Panc1 (cell line): ENCODE results near the gene GIMAP2. TPM values are rescaled to one million over a fixed set of nuclear protein-coding genes. Genes with fewer than 3 reads are reported as not detected.
"Not testable (repeated sequence)": the region's sequence is repeated elsewhere in the genome, so short reads cannot be mapped to it uniquely, and the experiment has no call there.

ENCODE experiments used
- ATAC-seq: fragments of 200-7000 bp; cut with Tn5 transposase; 2 replicates; pipeline ENCODE4 v1.9.1; 2020; ENCODE audit warnings: mild to moderate bottlenecking, moderate library complexity
- BruUV-seq: library from RNA; stranded (reverse); fragments of 400-500 nt; replicated peaks from 2 replicates; lab custom pipeline; 2021; lab: Mats Ljungman, UMichigan
- CTCF ChIA-PET: fragments of 300-600 bp; sonication (Branson Sonifier 250); formaldehyde crosslinking; loops from one replicate; lab custom pipeline; 2022; ENCODE audit warnings: antibody characterized with exemption; lab: Charles Lee
- POLR2A ChIA-PET: fragments of 300-600 bp; sonication (Branson Sonifier 250); formaldehyde crosslinking; loops from one replicate; lab custom pipeline; 2022; ENCODE audit warnings: antibody characterized with exemption; lab: Charles Lee
- DNase-seq: peaks from one replicate; pipeline ENCODE4 v3.0.0-alpha.2; 2010; ENCODE audit warnings: low read depth, low spot score
- H3K27ac ChIP-seq: 2 replicates; pipeline ENCODE4 v1.5.1; 2011; ENCODE audit warnings: mild to moderate bottlenecking, low read length, inconsistent platforms
- H3K27me3 ChIP-seq: fragments of 200-500 bp; sonication (Bioruptor generic); 2 replicates; pipeline ENCODE4 v1.6.0; 2014; ENCODE audit warnings: low read length, inconsistent platforms; ENCODE audit not compliant: control insufficient read depth, insufficient read depth
- H3K36me3 ChIP-seq: fragments of 200-500 bp; sonication (Bioruptor generic); 2 replicates; pipeline ENCODE4 v1.5.1; 2014; ENCODE audit warnings: inconsistent platforms, mild to moderate bottlenecking, low read length, moderate library complexity; ENCODE audit not compliant: control insufficient read depth, insufficient read depth
- H3K4me1 ChIP-seq: 2 replicates; pipeline ENCODE4 v1.5.1; 2011; ENCODE audit warnings: inconsistent platforms, mild to moderate bottlenecking, low read length, moderate library complexity; ENCODE audit not compliant: control insufficient read depth, insufficient read depth
- H3K4me3 ChIP-seq, 2 experiments: 2 replicates each; pipeline ENCODE4 v1.5.1; 2011 to 2012; ENCODE audit warnings: low read depth in 2 of 2, low read length in 2 of 2, mild to moderate bottlenecking in 2 of 2, inconsistent platforms in 1 of 2, moderate library complexity in 1 of 2
- H3K9me3 ChIP-seq: fragments of 200-500 bp; sonication (Bioruptor generic); 2 replicates; pipeline ENCODE4 v1.5.1; 2014; ENCODE audit warnings: low read depth, mild to moderate bottlenecking, inconsistent platforms, low read length, moderate library complexity; ENCODE audit not compliant: control insufficient read depth, insufficient read depth
- POLR2AphosphoS5 ChIP-seq: IDR thresholded peaks from 2 replicates; pipeline ENCODE4 v1.6.1; 2012; ENCODE audit warnings: mild to moderate bottlenecking, low read depth, low read length, moderate library complexity
- SIN3A ChIP-seq: IDR thresholded peaks from 2 replicates; pipeline ENCODE4 v1.6.1; 2012; ENCODE audit warnings: low read depth, mild to moderate bottlenecking, low read length, moderate library complexity, borderline replicate concordance; ENCODE audit not compliant: insufficient read depth
- TCF7L2 ChIP-seq: IDR thresholded peaks from 2 replicates; pipeline ENCODE4 v1.6.1; 2011; ENCODE audit warnings: mild to moderate bottlenecking, low read depth, low read length, inconsistent platforms
- in situ Hi-C: cut with HindIII; loops from 2 replicates; pipeline ENCODE4 v1.10.0; 2016; ENCODE audit warnings: low sequenced_read_pairs, low pct_unique_long_range_greater_than_20kb
- intact Hi-C: fragments of 100-400 bp; cut with micrococcal nuclease; formaldehyde crosslinking; loops from one replicate; pipeline ENCODE4 v1.10.0; 2022; ENCODE audit not compliant: unreplicated experiment
- total RNA-seq: library from RNA; stranded (reverse); gene quantifications from one replicate; pipeline ENCODE4 v1.2.1, GENCODE V29; 2021; ENCODE audit not compliant: unreplicated experiment
- TF ChIP-seq, protein P1 (sequence below): fragments of 450-650 bp; IDR thresholded peaks from 2 replicates; pipeline ENCODE4 v1.5.1; 2017; ENCODE audit warnings: mild to moderate bottlenecking
- TF ChIP-seq, protein P2 (sequence below), 2 experiments: IDR thresholded peaks; 2 replicates each; pipeline ENCODE4 v1.6.1; 2011 to 2012; ENCODE audit warnings: low read depth in 2 of 2, control low read depth in 1 of 2, low read length in 1 of 2, mild to moderate bottlenecking in 1 of 2, moderate library complexity in 1 of 2; ENCODE audit not compliant: insufficient read depth in 1 of 2

Gene GIMAP2
- total RNA-seq, 1 experiment from 2014 or later = 1.5 TPM

DNA sequence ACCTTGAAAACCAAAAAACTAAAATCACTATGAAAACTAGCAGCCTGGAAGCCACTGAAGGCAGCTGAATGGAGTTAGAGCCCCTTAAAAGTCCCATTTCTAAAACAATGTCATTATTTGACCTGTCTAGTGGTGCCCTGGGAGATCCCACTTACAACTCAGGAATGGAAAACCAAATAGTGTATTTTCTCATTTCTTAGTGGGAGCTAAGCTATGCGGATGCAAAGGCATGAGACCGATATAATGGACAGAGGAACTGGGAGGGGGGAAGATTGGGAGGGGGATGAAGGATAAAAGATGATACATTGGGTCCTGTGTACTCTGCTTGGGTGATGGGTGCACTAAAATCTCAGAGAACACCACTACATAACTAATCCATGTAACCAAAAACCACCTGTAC, 9.8 kb upstream of the GIMAP2 start:
- TF ChIP-seq, protein P1, sequence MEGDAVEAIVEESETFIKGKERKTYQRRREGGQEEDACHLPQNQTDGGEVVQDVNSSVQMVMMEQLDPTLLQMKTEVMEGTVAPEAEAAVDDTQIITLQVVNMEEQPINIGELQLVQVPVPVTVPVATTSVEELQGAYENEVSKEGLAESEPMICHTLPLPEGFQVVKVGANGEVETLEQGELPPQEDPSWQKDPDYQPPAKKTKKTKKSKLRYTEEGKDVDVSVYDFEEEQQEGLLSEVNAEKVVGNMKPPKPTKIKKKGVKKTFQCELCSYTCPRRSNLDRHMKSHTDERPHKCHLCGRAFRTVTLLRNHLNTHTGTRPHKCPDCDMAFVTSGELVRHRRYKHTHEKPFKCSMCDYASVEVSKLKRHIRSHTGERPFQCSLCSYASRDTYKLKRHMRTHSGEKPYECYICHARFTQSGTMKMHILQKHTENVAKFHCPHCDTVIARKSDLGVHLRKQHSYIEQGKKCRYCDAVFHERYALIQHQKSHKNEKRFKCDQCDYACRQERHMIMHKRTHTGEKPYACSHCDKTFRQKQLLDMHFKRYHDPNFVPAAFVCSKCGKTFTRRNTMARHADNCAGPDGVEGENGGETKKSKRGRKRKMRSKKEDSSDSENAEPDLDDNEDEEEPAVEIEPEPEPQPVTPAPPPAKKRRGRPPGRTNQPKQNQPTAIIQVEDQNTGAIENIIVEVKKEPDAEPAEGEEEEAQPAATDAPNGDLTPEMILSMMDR = no peak
- TF ChIP-seq SIN3A (no peak), TCF7L2 (no peak), POLR2AphosphoS5 (no peak)
- TF ChIP-seq, protein P2, sequence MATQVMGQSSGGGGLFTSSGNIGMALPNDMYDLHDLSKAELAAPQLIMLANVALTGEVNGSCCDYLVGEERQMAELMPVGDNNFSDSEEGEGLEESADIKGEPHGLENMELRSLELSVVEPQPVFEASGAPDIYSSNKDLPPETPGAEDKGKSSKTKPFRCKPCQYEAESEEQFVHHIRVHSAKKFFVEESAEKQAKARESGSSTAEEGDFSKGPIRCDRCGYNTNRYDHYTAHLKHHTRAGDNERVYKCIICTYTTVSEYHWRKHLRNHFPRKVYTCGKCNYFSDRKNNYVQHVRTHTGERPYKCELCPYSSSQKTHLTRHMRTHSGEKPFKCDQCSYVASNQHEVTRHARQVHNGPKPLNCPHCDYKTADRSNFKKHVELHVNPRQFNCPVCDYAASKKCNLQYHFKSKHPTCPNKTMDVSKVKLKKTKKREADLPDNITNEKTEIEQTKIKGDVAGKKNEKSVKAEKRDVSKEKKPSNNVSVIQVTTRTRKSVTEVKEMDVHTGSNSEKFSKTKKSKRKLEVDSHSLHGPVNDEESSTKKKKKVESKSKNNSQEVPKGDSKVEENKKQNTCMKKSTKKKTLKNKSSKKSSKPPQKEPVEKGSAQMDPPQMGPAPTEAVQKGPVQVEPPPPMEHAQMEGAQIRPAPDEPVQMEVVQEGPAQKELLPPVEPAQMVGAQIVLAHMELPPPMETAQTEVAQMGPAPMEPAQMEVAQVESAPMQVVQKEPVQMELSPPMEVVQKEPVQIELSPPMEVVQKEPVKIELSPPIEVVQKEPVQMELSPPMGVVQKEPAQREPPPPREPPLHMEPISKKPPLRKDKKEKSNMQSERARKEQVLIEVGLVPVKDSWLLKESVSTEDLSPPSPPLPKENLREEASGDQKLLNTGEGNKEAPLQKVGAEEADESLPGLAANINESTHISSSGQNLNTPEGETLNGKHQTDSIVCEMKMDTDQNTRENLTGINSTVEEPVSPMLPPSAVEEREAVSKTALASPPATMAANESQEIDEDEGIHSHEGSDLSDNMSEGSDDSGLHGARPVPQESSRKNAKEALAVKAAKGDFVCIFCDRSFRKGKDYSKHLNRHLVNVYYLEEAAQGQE (IDR thresholded peaks at IDR 0.05; ENCODE audit: insufficient read depth in 1 of 2, low read depth in 2 of 2, low read length in 1 of 2) = no peak
- Histone ChIP-seq H3K36me3 (no peaks in the 10 kb centered on the region), H3K9me3 (no peaks in the 10 kb centered on the region), H3K4me3 (no peak overlapping the region), H3K27ac (no peak overlapping the region), H3K4me1 (no peaks in the 10 kb centered on the region), H3K27me3 (no peaks in the 10 kb centered on the region)
- ChIA-PET POLR2A (no interaction called here), CTCF (no interaction called here)
- in situ Hi-C loops (no loop called here), intact Hi-C loops (no loop called here)
- DNase-seq = no peak
- ATAC-seq = no peak
- no TSS peak for BruUV-seq

DNA sequence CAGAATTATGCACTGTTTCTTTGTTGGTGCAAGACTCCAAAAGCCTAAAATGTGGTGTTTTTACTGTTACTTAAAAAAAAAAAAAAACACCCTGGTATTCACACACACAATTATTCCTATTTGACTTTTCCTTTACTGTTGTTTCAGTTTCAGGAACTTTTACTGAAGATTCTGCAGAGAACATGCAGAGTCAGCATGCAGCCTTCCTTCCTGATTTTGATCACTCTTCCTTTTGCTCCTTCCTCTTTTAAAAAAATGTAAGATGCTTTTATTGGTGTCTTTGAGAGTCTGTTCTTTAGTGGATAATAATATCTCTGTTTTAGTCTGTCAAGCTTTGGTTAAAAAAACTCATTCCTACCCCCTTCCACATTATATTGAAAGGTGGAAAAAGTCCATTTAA, 9.2 kb upstream of the GIMAP2 start:
- POLR2A ChIA-PET, DNase-seq, H3K36me3 ChIP-seq, BruUV-seq, ATAC-seq, CTCF ChIA-PET, H3K27ac ChIP-seq, H3K4me1 ChIP-seq, H3K27me3 ChIP-seq, H3K9me3 ChIP-seq, in situ Hi-C loops, intact Hi-C loops, H3K4me3 ChIP-seq: not testable (repeated sequence)

DNA sequence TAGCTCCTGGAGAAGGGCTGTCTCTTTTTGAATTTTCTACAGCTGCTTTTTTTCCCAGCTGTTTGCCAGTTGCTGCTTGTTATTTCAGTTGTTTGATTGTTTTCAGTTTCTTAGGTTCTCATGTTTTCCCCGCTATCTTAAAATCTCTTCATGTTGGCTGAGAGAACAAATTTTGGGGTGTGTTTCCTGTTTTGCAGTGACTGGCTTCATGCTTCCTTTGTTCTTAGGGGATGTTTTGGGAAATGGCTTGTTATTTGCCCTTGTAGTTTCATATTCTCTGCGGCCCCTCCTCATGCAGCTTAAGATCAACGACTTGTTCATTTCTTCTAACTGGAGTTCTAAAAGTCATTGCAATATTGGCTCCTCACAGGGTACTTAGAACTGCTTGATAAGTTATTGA, 8.7 kb upstream of the GIMAP2 start:
- BruUV-seq, DNase-seq, CTCF ChIA-PET, H3K4me1 ChIP-seq, H3K27me3 ChIP-seq, H3K9me3 ChIP-seq, H3K27ac ChIP-seq, ATAC-seq, POLR2A ChIA-PET, H3K36me3 ChIP-seq, in situ Hi-C loops, H3K4me3 ChIP-seq, intact Hi-C loops: not testable (repeated sequence)

DNA sequence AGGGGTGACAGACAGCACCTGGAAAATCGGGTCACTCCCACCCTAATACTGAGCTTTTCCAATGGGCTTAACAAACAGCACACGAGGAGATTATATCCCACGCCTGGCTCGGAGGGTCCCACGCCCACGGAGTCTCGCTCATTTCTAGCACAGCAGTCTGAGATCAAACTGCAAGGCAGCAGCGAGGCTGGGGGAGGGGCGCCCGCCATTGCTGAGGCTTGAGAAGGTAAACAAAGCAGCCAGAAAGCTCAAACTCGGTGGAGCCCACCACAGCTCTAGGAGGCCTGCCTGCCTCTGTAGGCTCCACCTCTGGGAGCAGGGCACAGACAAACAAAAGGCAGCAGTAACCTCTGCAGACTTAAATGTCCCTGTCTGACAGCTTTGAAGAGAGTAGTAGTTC, 6.9 kb upstream of the GIMAP2 start:
- H3K4me1 ChIP-seq, POLR2A ChIA-PET, H3K27me3 ChIP-seq, intact Hi-C loops, DNase-seq, H3K27ac ChIP-seq, H3K9me3 ChIP-seq, ATAC-seq, H3K4me3 ChIP-seq, CTCF ChIA-PET, BruUV-seq, in situ Hi-C loops, H3K36me3 ChIP-seq: not testable (repeated sequence)

DNA sequence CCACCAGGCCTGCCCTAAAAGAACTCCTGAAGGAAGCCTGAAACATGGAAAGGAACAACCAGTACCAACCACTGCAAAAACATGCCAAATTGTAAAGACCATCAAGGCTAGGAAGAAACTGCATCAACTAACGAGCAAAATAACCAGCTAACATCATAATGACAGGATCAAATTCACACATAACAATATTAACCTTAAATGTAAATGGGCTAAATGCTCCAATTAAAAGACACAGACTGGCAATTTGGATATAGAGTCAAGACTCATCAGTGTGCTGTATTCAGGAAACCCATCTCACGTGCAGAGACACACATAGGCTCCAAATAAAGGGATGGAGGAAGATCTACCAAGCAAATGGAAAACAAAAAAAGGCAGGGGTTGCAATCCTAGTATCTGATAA, 5.1 kb upstream of the GIMAP2 start:
- ATAC-seq, intact Hi-C loops, POLR2A ChIA-PET: not testable (repeated sequence)

More for the DNA sequence above, 5.1 kb upstream of the GIMAP2 start:
- H3K4me3 ChIP-seq, H3K9me3 ChIP-seq, H3K36me3 ChIP-seq, H3K27me3 ChIP-seq, H3K4me1 ChIP-seq, H3K27ac ChIP-seq, BruUV-seq, in situ Hi-C loops, DNase-seq: not testable (repeated sequence)
- CTCF ChIA-PET = interaction anchor here (0.6 kb wide), 1 partner anchor 463 kb away, joined by 8 read pairs; no protein-coding TSS in a partner anchor
